ENCODE data around the gene ESRRG.

ESRRG gene

GRCh38 chr1:216626394-216627067 lies 96.7 kb downstream of the ESRRG start:
- no peak for DNase-seq

GRCh38 chr1:216621536-216621935 lies 101.7 kb downstream of the ESRRG start:
- DNase-seq: no peak

- no peak for DNase-seq
These were observed 106.0 kb downstream of the ESRRG start for GRCh38 chr1:216617081-216617875.

GRCh38 chr1:216616425-216616824 lies 106.8 kb downstream of the ESRRG start:
- DNase-seq: no peak

GRCh38 chr1:216614011-216614934 lies 109.0 kb downstream of the ESRRG start:
- no peak for DNase-seq

- no peak for DNase-seq
These were observed 110.9 kb downstream of the ESRRG start for GRCh38 chr1:216612291-216612690.

- DNase-seq: no peak
These were observed 116.0 kb downstream of the ESRRG start for GRCh38 chr1:216607067-216607697.

GRCh38 chr1:216606047-216606637 lies 117.1 kb downstream of the ESRRG start:
- DNase-seq: no peak

- no peak for DNase-seq
These were observed 118.5 kb downstream of the ESRRG start for GRCh38 chr1:216604771-216605170.

- no peak for DNase-seq
These were observed 122.3 kb downstream of the ESRRG start for GRCh38 chr1:216600730-216601609.

GRCh38 chr1:216599851-216600250 lies 123.4 kb downstream of the ESRRG start:
- no peak for DNase-seq

GRCh38 chr1:216598448-216598847 lies 124.8 kb downstream of the ESRRG start:
- no peak for DNase-seq

- DNase-seq: no peak
These were observed 126.9 kb downstream of the ESRRG start for GRCh38 chr1:216596281-216596862.

GRCh38 chr1:216587715-216588114 lies 135.5 kb downstream of the ESRRG start:
- DNase-seq: no peak

- DNase-seq: no peak
These were observed 141.1 kb downstream of the ESRRG start for GRCh38 chr1:216582151-216582550.

- no peak for DNase-seq
These were observed 142.6 kb downstream of the ESRRG start for GRCh38 chr1:216580538-216581057.

GRCh38 chr1:216576234-216576937 lies 146.8 kb downstream of the ESRRG start:
- no peak for DNase-seq

- DNase-seq: no peak
These were observed 156.5 kb downstream of the ESRRG start for GRCh38 chr1:216566641-216567205.

- DNase-seq: no peak
These were observed 160.1 kb downstream of the ESRRG start for GRCh38 chr1:216563087-216563486.

GRCh38 chr1:216562383-216562782 lies 160.8 kb downstream of the ESRRG start:
- no peak for DNase-seq
